GM19240 (cell line): ENCODE results near the gene CD68.
A peak's percentile ranks its signal among the peaks of the same experiment; 100 is the strongest.
"Not testable (repeated sequence)": the region's sequence is repeated elsewhere in the genome, so short reads cannot be mapped to it uniquely, and the experiment has no call there.

Source experiments
- DNase-seq: peaks from one replicate; pipeline ENCODE4 v3.0.0; 2011; ENCODE audit warnings: low spot score; ENCODE audit not compliant: insufficient read length

CD68 gene

DNA sequence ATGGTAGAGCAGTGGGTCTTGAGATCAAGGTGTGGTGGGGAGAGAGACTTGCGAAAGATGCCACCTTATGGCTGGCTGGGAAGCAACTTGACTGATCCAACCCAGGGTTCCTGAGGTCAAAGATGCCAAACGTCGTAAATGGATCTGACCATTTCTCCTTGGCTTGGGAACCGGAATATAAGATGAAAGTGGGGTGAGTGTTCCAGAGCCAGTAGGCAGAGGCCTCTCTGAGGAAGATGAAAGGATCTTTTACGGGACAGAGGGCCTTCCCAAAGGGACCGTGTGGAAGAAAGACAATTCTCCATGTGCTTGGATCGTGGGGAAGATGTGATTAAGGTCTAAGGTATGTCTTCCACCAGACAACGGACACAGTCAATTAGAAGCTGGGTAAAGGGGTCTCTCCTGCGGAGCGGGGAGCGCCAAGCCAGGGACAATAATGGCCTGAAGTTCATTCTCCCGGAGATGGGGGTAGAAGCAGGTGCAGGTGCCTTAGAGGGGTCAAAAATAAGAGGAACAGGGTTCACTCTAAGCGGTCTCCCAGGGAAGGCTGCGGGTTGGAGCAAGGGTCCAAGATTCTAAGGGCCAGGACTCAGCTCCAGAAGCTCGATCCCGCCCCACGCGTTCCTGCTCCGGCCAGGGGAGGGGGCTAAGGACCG lies 34.5 kb downstream of the CD68 start:
- no peak for DNase-seq

DNA sequence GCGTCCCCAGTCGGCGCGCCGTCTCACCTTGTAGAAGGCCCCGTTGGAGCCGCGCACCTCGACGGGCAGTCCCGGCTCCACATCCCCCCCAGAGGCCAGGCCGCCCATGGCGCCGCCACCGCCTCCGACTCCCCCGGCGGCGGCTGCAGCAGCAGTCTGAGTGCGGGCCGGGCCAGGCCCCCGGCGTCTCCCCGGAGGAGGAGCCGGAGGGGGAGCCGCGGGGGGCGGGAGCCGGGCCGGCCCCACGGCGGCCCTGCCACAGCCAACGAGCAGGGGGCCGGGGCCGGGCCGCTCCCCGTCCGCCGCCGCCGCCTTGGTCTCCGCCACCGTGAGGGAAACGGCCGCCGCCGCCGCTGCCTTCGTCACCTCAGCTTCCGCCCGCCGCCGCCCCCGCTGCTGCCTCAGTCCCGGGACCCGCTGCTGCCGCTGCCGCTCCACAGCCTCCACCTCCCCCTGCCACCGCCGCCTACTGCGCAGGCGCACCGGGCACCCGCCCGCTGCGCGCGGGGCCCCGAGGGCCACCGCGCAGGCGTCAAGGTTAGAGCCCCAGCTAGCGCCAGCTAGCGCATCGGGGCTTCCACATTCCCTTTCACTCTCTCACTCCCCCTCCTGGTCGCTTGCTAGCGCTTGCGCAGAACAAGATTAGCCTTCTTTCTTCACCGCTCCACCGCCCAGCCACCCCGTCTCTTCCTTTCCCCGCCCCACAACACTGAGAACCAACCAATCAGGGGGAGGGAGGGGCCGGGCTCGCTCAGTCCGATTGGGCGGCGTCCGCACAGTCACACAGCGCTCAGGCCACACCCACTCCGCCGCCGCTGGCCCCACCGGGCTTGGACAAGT lies 35.2 kb downstream of the CD68 start, which contains the start of gene FXR2:
Gene FXR2, minus strand, starts transcription at position 473 of the 840 bp plus-strand sequence. Its CDS starts 365 bp downstream, at position 108.
- DNase-seq = peak; percentile 90

DNA sequence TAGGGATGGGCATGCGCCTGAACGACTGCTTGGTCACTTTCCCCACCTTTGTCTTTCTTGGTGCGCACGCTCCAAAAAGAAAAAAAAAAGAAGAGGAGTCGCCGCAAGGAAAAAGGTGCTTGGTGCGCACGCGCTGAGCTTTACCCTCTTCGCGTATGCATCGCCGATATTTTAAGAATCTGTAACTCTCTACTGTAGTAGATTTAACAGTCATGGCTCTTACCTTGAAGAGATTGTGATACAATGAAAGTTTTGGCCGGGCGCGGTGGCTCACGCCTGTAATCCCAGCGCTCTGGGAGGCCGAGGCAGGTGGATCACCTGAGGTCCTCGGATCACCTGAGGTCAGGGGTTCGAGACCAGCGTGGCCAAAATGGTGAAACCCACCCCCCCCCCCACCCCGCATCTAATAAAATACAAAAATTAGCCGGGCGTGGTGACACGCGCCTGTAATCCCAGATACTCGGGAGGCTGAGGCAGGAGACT lies 35.9 kb downstream of the CD68 start:
- no peak for DNase-seq

DNA sequence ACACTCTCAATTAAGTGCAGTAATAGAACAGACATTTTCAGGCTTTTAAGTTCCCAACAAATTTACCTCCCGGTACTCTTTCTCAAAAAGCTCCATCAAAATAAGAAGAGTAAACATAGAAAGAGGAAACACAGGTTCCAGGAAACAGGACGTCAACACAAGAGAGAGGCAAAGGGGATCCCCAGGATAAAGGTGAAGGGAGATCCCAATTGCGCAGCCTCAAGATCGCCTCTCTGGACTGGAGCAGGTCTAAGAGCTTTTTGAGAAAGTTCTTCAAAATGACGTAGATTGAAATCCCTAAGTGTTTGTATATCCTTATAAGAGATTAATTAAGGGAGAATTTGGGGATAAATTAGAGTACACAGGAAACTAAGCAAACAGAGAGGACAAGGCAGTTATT lies 39.2 kb downstream of the CD68 start:
- no peak for DNase-seq

- DNase-seq = no peak
Observed at GRCh38 chr17:7620835-7621234, 41.4 kb downstream of the CD68 start.

- DNase-seq = no peak
Observed at GRCh38 chr17:7623661-7624060, 44.2 kb downstream of the CD68 start.

- not testable (repeated sequence) for DNase-seq
Observed at GRCh38 chr17:7625749-7626148, 46.3 kb downstream of the CD68 start.

- DNase-seq = no peak
Observed at GRCh38 chr17:7626307-7626706, 46.9 kb downstream of the CD68 start.

- DNase-seq = no peak
Observed at GRCh38 chr17:7626956-7627249, 47.5 kb downstream of the CD68 start.

DNA sequence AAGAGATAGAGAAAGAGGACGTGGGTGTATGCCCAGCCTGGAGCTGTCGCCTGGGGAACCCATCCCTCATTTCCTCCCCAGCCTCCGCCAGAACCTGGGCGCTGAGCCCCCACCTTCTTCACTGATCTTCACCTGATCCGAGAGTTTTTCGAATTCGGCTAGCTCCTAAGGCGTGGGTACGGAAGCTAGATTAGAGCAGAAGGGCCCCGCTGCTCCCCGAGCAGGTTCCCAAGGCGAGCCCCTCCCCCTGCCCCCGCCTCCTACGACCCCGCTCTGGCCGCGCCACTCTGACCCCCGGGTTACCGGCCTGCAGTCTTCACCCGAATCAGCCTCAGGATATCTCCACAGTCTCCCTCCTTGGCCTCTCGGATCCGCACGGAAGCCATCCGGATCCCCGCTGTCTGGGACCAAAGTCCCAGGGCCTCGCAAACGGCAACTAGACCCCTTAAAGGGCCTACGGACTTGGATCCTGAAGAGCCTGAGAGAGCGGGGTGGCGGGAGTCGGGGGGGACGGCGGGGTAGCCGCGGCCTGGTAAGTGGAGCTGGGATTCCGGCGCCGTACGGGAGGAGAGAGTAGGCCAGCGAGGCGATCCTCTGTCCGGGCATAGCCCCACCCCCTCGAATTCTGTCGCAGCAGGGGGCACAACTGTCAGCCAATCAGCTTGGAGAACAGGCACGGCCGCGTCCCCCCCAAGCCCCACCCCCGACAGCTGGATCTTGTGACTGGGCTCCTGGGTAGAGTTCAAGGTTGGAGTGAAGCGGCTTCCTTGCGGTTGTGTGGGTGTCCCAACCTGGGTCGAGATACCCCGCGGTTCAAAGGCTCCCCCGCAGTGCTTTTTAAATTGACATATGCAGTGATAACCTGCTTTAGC lies 48.0 kb downstream of the CD68 start, which contains the start of gene SAT2:
Gene SAT2, minus strand, starts transcription at position 572 of the 872 bp plus-strand sequence. Its CDS starts 186 bp downstream, at position 386.
- DNase-seq = peak; percentile 94

GRCh38 chr17:7629939-7630571 lies 50.6 kb downstream of the CD68 start, which contains the start of gene SHBG:
SHBG (plus strand) TSS chr17:7630135; CDS start chr17:7630173, 38 bp downstream.
- DNase-seq = no peak
